ENCODE results near the gene EXOSC1.
A peak's percentile ranks its signal among the peaks of the same experiment; 100 is the strongest.
"Not testable (repeated sequence)": the region's sequence is repeated elsewhere in the genome, so short reads cannot be mapped to it uniquely, and the experiment has no call there.

The EXOSC1 gene

GRCh38 chr10:97450828-97451227 is 5.0 kb upstream of the EXOSC1 start:
- Mint-ChIP-seq H3K4me1 (ENCODE audit: low read depth) (peaks cover 19% of the 10 kb centered on the region), H3K27ac (no peak overlapping the region), H3K4me3 (no peak overlapping the region), H3K27me3 (no peaks in the 10 kb centered on the region), H3K36me3 (ENCODE audit: low read depth) (peaks cover 60% of the 10 kb centered on the region), H3K9me3 (no peaks in the 10 kb centered on the region)
- intact Hi-C loops (cut with micrococcal nuclease), result no loop called here

DNA sequence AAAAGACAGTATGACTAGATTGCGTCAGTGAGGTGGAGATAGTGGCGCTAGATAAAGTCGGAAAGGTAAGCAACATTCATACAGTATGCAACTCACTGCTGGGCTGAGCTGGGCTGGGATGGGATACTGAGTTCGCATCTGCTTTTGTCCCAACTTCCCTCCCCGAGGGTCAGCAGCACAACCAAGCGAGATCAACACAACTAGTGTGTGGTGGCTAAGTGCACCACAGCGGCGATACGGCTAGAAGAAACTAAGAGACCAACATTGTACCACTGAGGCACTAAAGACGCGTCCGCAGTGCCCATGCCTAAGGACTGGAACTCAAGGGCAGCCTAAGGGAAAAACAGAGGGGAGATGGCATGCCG is 467 bp downstream of the EXOSC1 start:
- Mint-ChIP-seq H3K27me3 (no peaks in the 10 kb centered on the region), H3K36me3 (ENCODE audit: low read depth) (peaks cover 52% of the 10 kb centered on the region), H3K9me3 (no peaks in the 10 kb centered on the region), H3K4me1 (ENCODE audit: low read depth) (peaks cover 34% of the 10 kb centered on the region), H3K4me3 (peak overlapping the region; percentile 98), H3K27ac (peak overlapping the region; percentile 85)
- intact Hi-C loops (cut with micrococcal nuclease), result loop anchor here (5.0 kb wide), 1 partner anchor 52 kb away; the partner anchor contains the start of genes MMS19 and UBTD1

- peaks cover 37% of the 10 kb centered on the region for H3K4me1 Mint-ChIP-seq (ENCODE audit: low read depth)
- H3K27me3 Mint-ChIP-seq, result no peaks in the 10 kb centered on the region
- H3K36me3 Mint-ChIP-seq (ENCODE audit: low read depth), result peaks cover 59% of the 10 kb centered on the region
- H3K4me3 Mint-ChIP-seq, result no peak overlapping the region
- H3K27ac Mint-ChIP-seq, result no peak overlapping the region
- intact Hi-C loops (cut with micrococcal nuclease), result no loop called here
- no peaks in the 10 kb centered on the region for H3K9me3 Mint-ChIP-seq
These were observed 1.6 kb downstream of the EXOSC1 start for GRCh38 chr10:97444212-97444611.

DNA sequence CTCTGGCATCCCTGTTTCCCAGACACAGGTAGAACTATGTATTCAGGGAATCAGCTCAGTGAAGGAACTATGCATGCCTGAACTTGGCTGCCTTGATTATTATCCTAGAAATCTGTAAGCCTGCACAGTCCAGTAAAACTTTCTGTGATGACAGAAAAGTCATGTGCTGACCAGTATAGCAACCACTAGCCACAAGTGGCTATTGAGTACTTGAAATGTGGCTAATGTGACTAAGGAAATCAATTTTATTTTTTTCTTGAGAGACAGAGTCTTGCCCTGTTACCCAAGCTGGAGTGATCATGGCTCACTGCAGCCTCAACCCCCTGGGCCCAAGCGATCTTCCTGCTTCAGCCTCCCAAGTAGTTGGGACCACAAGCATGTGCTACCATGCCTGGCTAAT is 3.5 kb downstream of the EXOSC1 start:
- intact Hi-C loops (cut with micrococcal nuclease), result no loop called here
- Mint-ChIP-seq H3K36me3 (ENCODE audit: low read depth) (peaks cover 78% of the 10 kb centered on the region), H3K9me3 (no peaks in the 10 kb centered on the region), H3K4me3 (no peak overlapping the region), H3K4me1 (ENCODE audit: low read depth) (peaks cover 33% of the 10 kb centered on the region), H3K27ac (no peak overlapping the region), H3K27me3 (no peaks in the 10 kb centered on the region)

DNA sequence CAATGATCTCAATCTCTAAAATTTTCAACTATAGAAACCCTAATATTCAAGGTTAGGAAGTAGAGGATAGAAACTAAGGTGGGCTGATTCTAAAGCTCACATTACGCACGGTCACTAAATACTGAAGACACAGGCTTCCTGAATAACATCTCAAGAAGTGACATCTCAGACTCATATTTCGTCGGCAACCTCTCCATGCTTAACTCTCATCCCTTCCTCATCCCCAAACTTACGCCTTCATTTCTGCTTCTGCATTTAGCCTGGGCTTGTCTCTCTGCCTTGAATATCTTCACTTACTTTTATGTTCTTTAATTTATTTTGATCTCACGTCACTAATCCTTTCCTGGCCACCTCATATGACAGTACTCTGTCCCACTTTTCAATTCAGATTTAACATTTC is 10.6 kb downstream of the EXOSC1 start:
- H3K36me3 Mint-ChIP-seq (ENCODE audit: low read depth), result peaks cover 91% of the 10 kb centered on the region
- intact Hi-C loops (cut with micrococcal nuclease), result no loop called here

DNA sequence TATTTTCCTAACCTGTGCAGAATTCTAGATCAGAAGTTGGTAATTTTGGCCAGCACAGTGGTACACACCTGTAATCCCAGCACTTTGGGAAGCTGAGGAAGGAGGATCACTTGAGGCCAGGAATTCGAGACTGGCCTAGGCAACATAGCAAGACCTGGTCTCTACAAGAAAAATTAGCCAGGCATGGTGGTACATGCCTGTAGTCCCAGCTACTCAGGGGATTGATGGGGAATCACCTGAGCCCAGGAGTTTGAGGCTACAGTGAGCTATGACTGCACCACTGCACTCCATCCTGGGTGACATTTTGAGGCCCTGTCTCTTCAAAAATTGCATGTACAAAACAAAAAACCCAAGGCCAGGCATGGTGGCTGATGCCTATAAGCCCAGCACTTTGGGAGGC is 11.2 kb downstream of the EXOSC1 start:
- Mint-ChIP-seq H3K36me3 (ENCODE audit: low read depth) (peaks cover 91% of the 10 kb centered on the region), H3K27me3 (no peaks in the 10 kb centered on the region), H3K9me3 (no peaks in the 10 kb centered on the region), H3K4me3 (no peak overlapping the region), H3K4me1 (ENCODE audit: low read depth) (peaks cover 8% of the 10 kb centered on the region), H3K27ac (no peak overlapping the region)
- intact Hi-C loops (cut with micrococcal nuclease), result no loop called here

More for the DNA sequence above, 10.6 kb downstream of the EXOSC1 start:
- no peaks in the 10 kb centered on the region for H3K9me3 Mint-ChIP-seq
- H3K27me3 Mint-ChIP-seq, result no peaks in the 10 kb centered on the region
- peaks cover 8% of the 10 kb centered on the region for H3K4me1 Mint-ChIP-seq (ENCODE audit: low read depth)
- H3K27ac Mint-ChIP-seq, result no peak overlapping the region
- H3K4me3 Mint-ChIP-seq, result no peak overlapping the region

DNA sequence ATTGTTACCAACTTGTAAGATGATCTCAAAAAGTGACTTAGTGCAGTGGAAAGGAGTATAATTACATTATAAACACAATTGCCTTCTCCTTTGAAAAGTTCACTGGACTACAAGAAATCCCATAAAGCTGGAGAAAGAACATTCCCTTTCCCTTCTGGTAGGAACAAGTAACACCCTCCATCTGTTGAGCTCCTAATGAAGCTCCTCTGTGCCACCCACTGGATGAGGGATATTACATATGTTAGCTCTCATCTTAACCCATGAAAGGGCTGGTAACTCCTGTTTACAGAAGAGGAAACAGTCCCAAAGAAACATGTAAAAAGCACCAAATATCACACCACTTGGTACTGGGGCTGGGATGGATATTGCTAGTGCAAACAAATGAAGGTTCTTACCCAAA is 11.8 kb downstream of the EXOSC1 start:
- H3K27ac Mint-ChIP-seq, result no peak overlapping the region
- H3K27me3 Mint-ChIP-seq, result no peaks in the 10 kb centered on the region
- no peak overlapping the region for H3K4me3 Mint-ChIP-seq
- intact Hi-C loops (cut with micrococcal nuclease), result no loop called here
- H3K36me3 Mint-ChIP-seq (ENCODE audit: low read depth), result peaks cover 91% of the 10 kb centered on the region
- H3K4me1 Mint-ChIP-seq (ENCODE audit: low read depth), result peaks cover 4% of the 10 kb centered on the region
- no peaks in the 10 kb centered on the region for H3K9me3 Mint-ChIP-seq

- peak overlapping the region; percentile 46 for H3K4me3 Mint-ChIP-seq
These were observed 17.2 kb downstream of the EXOSC1 start for GRCh38 chr10:97428572-97428981.

DNA sequence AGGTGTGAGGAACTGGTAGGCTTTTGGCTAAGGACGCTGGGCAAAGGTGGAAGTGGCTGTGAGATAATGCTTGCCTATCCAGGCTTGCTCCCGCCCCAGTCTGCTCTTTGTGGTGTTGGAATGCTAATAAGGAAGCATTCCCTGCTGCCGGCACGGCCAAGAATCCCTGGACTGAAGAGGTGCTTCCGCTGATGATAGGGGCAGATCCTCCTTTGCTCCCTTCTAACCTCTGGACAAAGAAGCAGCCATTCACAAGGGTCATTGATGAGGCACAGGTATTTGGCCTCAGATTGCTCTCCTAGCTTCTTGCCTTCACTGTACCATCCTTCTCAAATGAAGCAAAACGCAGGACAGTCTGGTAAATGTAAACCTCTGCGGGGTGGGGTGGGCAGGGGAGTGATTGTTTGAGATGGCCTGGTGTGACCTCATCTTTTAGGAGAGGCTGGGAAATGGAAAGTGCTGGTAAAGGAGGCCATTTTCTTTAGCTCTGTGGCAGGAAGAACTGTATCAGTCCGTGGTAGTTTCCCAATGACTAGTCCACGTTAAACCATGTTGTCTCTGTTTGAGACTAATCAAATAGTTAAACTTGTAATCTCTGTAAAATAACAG is 18.1 kb downstream of the EXOSC1 start:
- intact Hi-C loops (cut with micrococcal nuclease), result loop anchor here (5.0 kb wide), 1 partner anchor 70 kb away; the partner anchor contains the start of genes MMS19 and UBTD1
- Mint-ChIP-seq H3K27ac (peak overlapping the region; percentile 83), H3K36me3 (ENCODE audit: low read depth) (peaks cover 48% of the 10 kb centered on the region), H3K4me3 (peak overlapping the region; percentile 84), H3K27me3 (no peaks in the 10 kb centered on the region), H3K9me3 (no peaks in the 10 kb centered on the region), H3K4me1 (ENCODE audit: low read depth) (peaks cover 38% of the 10 kb centered on the region)

More at GRCh38 chr10:97428572-97428981, 17.2 kb downstream of the EXOSC1 start:
- peak overlapping the region; percentile 76 for H3K27ac Mint-ChIP-seq
- no peaks in the 10 kb centered on the region for H3K9me3 Mint-ChIP-seq
- H3K4me1 Mint-ChIP-seq (ENCODE audit: low read depth), result peaks cover 29% of the 10 kb centered on the region
- peaks cover 54% of the 10 kb centered on the region for H3K36me3 Mint-ChIP-seq (ENCODE audit: low read depth)
- no peaks in the 10 kb centered on the region for H3K27me3 Mint-ChIP-seq
- intact Hi-C loops (cut with micrococcal nuclease), result loop anchor here (5.0 kb wide), 1 partner anchor 69 kb away; the partner anchor contains the start of genes MMS19 and UBTD1

DNA sequence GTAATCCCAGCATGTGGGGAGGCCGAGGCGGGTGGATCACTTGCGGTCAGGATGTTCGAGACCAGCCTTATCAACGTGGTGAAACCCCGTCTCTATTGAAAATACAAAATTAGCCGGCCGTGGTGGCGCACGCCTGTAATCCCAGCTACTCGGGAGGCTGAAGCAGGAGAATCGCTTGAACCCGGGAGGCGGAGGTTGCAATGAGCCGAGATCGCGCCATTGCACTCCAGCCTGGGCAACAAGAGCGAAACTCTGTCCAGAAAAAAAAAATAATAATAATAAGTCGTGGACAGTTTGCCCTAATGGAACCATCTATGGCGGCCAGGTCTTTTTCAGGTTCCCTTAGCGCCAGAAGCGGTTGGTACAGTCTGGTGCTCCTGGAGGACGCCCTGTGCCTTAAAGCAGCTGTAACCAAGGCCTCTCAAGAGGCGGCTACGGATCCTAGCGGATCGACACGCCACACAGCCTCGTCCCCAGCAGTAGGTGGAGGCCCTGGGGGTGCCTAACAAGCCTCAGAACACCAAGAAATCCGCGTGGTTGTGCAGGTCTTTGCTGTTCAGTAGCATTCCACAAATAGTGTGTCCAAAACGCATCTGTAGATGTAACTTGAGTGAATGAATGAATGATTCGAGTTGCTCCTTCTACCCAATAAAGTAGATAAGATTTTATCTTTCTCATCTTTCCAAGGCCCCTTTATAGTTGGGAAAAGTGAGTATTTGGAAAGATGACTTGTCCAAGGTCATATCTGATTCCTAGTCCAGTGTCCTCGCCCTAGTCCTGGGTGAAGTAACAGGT is 18.8 kb downstream of the EXOSC1 start:
- Mint-ChIP-seq H3K27me3 (no peaks in the 10 kb centered on the region), H3K4me1 (ENCODE audit: low read depth) (peaks cover 38% of the 10 kb centered on the region), H3K4me3 (peak overlapping the region; percentile 84), H3K9me3 (no peaks in the 10 kb centered on the region), H3K36me3 (ENCODE audit: low read depth) (peaks cover 43% of the 10 kb centered on the region), H3K27ac (peak overlapping the region; percentile 83)
- intact Hi-C loops (cut with micrococcal nuclease), result loop anchor here (5.0 kb wide), 1 partner anchor 70 kb away; the partner anchor contains the start of genes MMS19 and UBTD1

GRCh38 chr10:97425964-97426775 is 19.6 kb downstream of the EXOSC1 start, which contains the start of gene PGAM1:
TSS of gene PGAM1 (plus strand) at chr10:97426191. CDS start at chr10:97426308, 117 bp downstream.
- Mint-ChIP-seq H3K27me3 (no peaks in the 10 kb centered on the region), H3K4me3 (peak within 1 kb of the TSS; percentile 84), H3K9me3 (no peaks in the 10 kb centered on the region), H3K27ac (peak within 1 kb of the TSS; percentile 83), H3K36me3 (ENCODE audit: low read depth) (peaks cover 35% of the 10 kb centered on the region), H3K4me1 (ENCODE audit: low read depth) (peaks cover 41% of the 10 kb centered on the region)
- intact Hi-C loops (cut with micrococcal nuclease), result loop anchor here (1.0 to 5.0 kb wide), 2 partner anchors 19 to 71 kb away; partner anchors contain the start of genes MMS19 and UBTD1

- H3K27me3 Mint-ChIP-seq; H3K9me3 Mint-ChIP-seq; intact Hi-C loops (cut with micrococcal nuclease); H3K4me3 Mint-ChIP-seq: not testable (repeated sequence)
- H3K27ac Mint-ChIP-seq, result peak overlapping the region; percentile 83
- H3K36me3 Mint-ChIP-seq (ENCODE audit: low read depth), result peaks cover 13% of the 10 kb centered on the region
- peaks cover 52% of the 10 kb centered on the region for H3K4me1 Mint-ChIP-seq (ENCODE audit: low read depth)
These were observed 22.1 kb downstream of the EXOSC1 start for GRCh38 chr10:97423757-97424098.

GRCh38 chr10:97416565-97416964 is 29.2 kb downstream of the EXOSC1 start:
- intact Hi-C loops (cut with micrococcal nuclease), result no loop called here
- Mint-ChIP-seq H3K4me1 (ENCODE audit: low read depth) (peaks cover 53% of the 10 kb centered on the region), H3K4me3 (no peak overlapping the region)

More at GRCh38 chr10:97416565-97416964, 29.2 kb downstream of the EXOSC1 start:
- H3K27me3 Mint-ChIP-seq, result no peaks in the 10 kb centered on the region
- H3K36me3 Mint-ChIP-seq (ENCODE audit: low read depth), result no peaks in the 10 kb centered on the region
- no peak overlapping the region for H3K27ac Mint-ChIP-seq
- H3K9me3 Mint-ChIP-seq, result no peaks in the 10 kb centered on the region

Data from dendritic cell treated with granulocyte-macrophage colony-stimulating factor and Interleukin-4, amounts not matched to agents 40 ng/mL and 50 ng/mL, for 4 days (primary cell).